Middle frontal gyrus (tissue), 1 donor: ENCODE data around the gene TMEM127.

Source experiments
- DNase-seq: peaks from one replicate; pipeline ENCODE4 v3.0.0-alpha.2; 2015; ENCODE audit warnings: low spot score; ENCODE audit errors: extremely low spot score

The TMEM127 gene

DNA sequence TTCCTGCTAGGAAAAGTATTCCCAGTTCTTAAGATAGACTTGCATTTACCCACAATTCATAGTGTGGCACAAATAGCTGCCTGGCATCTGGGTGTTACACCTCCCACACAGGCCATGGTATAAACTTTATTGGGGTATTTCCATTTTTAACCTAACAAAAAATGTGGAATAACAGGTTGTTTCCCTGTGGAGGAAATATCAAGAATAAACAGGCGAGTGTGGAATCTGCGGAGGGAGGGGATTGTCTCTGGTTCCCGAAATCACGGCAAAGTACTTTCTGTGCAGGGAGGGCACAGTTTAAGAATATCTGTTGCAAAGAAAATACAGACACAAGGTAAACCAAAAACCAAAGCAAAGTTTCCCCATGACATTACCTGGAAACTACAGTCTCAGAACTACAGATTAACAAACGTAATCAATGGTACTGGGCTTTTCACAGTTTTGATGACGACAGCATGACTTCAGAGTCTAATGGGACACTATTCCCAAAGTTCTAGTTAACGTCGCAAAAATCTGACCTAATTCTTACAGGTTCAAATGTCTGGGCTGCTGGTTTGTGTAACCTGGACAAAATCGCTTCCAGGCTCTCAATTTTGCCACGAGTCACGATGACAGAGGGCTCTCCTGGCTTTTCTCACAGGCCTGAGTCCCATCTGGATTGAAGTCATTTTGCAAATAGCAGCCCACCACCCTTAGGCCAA, 58.6 kb downstream of the TMEM127 start:
- DNase-seq: no peak

DNA sequence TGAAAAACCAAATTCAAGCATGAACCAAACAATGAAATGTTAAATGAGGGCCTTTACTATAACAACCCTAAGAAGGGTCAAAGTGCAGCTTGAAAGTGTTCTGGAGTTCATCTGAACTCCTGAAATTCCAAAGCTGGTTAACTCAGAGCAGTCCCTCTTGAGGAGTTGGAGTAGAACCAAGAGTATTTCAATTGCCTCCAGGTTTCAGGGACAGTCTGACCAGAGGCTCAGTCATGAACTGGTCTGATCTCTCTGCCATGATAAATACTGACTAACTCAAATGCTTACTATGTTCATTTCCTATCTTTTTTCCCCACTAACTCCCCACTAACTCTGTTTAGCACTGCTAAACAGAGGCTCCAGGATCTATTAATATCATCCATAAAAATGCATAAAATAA, 59.9 kb downstream of the TMEM127 start:
- DNase-seq: no peak

DNA sequence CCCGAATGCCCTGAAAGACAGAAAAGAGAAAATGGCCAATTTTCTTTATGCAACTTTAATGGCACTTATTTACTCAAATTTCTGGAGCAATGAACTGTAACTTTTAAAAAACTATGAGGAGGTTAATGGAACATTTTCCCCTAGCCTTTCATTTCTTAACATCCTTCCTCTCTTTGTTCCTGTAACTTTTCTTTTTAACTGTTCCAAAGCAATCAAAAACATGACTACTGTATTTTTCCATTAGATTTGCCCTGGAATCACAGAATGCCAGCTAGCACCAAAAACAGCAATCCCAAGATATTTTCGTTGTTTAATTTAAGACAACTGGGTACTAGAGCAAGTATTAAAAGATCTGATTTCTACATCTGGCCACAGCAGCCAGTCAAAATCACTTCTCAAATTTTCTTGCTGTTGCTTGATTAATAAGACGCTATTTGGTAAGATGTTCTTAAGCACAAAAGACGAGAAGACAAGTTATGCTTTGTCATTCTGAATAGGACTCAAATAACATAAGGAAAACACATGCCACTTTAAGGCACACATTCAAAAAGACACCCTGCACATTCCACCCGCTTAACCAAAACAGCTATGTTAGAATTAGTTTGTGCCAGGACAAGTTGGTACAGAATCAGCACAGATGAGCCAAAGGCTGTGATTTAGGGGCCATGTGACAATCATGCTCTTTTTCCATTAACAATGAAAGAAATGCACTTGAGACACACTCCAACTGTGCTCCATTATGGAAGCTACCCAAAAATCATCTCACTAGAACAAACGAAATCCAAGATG, 60.8 kb downstream of the TMEM127 start:
- DNase-seq: peak; percentile 58

DNA sequence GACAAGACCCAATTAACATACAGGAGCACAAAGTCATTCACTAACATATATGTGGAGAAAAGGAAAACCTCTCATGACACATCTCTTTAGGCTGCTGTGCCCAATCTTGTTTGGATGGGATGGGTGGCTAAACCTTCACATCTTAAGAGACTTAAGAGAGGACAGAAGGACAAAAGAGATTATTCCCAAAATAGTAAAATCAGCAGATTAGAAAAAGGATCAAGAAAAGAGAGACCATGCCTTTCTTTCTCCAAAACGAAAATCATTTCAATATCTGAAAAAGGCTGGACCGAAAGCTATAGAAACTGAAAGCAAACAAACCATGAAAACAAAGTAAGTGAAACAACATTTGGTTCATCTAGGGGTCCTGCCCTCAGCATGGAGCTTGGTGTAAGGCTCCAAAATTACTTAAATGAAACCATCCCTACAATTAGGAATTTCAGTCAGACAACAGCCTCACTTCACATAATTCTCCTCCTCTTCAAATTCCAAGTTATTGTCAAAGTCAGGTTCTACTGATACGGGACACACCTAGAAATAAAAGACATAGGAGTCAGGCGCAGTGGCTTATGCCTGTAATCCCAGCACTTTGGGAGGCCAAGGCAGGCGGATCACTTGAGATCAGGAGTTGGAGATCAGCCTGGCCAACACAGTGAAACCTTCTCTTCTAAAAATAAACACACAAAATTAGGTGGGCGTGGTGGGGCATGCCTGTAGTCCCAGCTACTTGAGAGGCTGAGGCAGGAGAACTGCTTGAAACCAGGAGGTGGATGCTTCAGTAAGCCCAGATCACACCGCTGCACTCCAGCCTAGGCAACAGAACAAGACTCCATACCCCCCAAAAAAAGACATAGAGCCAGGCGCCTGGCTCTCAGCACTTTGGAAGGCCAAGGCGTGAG, 62.4 kb downstream of the TMEM127 start:
- DNase-seq: no peak

- no peak for DNase-seq
Observed at GRCh38 chr2:96202152-96202854, 63.5 kb downstream of the TMEM127 start.

- no peak for DNase-seq
Observed at GRCh38 chr2:96201338-96201737, 64.5 kb downstream of the TMEM127 start.

- DNase-seq: no peak
Observed at GRCh38 chr2:96198921-96199320, 66.9 kb downstream of the TMEM127 start.
